Renal cortex interstitium (tissue), 11 donors: ENCODE data around the gene MBD5. TPM values are rescaled to one million over a fixed set of nuclear protein-coding genes. Genes with fewer than 3 reads are reported as not detected.

Experiments
- DNase-seq, 11 donors: peaks; one replicate each; pipeline ENCODE4 v3.0.0-alpha.2; 2013; ENCODE audit warnings: low read depth in 9 of 11, low spot score in 4 of 11; ENCODE audit errors: extremely low read depth in 1 of 11
- polyA plus RNA-seq, 3 donors: library from polyadenylated mRNA; unstranded; fragments of 120-200 nt; gene quantifications; one replicate each; pipeline ENCODE4 v1.2.1, GENCODE V29; 2013; ENCODE audit not compliant: insufficient read length in 3 of 3

MBD5 gene
- polyA plus RNA-seq, 3 donors: 41.1 to 42.9 (median 42.7) TPM

GRCh38 chr2:148545390-148546256 lies 524.7 kb downstream of the MBD5 start:
- DNase-seq: no peak

- no peak for DNase-seq
Observed at GRCh38 chr2:148546270-148546669, 525.4 kb downstream of the MBD5 start.

GRCh38 chr2:148548716-148549400 lies 528.0 kb downstream of the MBD5 start:
- no peak for DNase-seq

GRCh38 chr2:148552675-148553331 lies 531.9 kb downstream of the MBD5 start:
- DNase-seq: peak in 1 of 11 donors; percentile 7

- no peak for DNase-seq
Observed at GRCh38 chr2:148553332-148553887, 532.5 kb downstream of the MBD5 start.

- no peak for DNase-seq
Observed at GRCh38 chr2:148554459-148555247, 533.8 kb downstream of the MBD5 start.

GRCh38 chr2:148555622-148556294 lies 534.9 kb downstream of the MBD5 start:
- no peak for DNase-seq

GRCh38 chr2:148557844-148558436 lies 537.0 kb downstream of the MBD5 start:
- no peak for DNase-seq

GRCh38 chr2:148560496-148560895 lies 539.6 kb downstream of the MBD5 start:
- peak; percentile 23 to 58 (median 38) for DNase-seq

GRCh38 chr2:148561389-148561788 lies 540.5 kb downstream of the MBD5 start:
- DNase-seq: no peak

- DNase-seq: no peak
Observed at GRCh38 chr2:148565272-148565894, 544.5 kb downstream of the MBD5 start.

Other genes starting within 250 kb of the MBD5 start
- gene ACVR2A, start 176.1 kb upstream of the MBD5 start, polyA plus RNA-seq: 10 to 100 TPM; 20.7 to 27.8 (median 25.1) TPM
- 100 to 1,000 TPM in 2 of 3 donors, 10 to 100 TPM in 1; 99.1 to 133 (median 120) TPM for gene ORC4, start 354 bp upstream of the MBD5 start, polyA plus RNA-seq